T follicular helper cell (primary cell): ENCODE results near the gene TSPOAP1.

Source experiments
- DNase-seq: peaks from one replicate; pipeline ENCODE4 v3.0.0-alpha.2; 2020; ENCODE audit warnings: low read depth
- total RNA-seq, 2 experiments: gene quantifications; one replicate each; lab custom pipeline; 2026; lab: John Stamatoyannopoulos, UW

Gene TSPOAP1, protein sequence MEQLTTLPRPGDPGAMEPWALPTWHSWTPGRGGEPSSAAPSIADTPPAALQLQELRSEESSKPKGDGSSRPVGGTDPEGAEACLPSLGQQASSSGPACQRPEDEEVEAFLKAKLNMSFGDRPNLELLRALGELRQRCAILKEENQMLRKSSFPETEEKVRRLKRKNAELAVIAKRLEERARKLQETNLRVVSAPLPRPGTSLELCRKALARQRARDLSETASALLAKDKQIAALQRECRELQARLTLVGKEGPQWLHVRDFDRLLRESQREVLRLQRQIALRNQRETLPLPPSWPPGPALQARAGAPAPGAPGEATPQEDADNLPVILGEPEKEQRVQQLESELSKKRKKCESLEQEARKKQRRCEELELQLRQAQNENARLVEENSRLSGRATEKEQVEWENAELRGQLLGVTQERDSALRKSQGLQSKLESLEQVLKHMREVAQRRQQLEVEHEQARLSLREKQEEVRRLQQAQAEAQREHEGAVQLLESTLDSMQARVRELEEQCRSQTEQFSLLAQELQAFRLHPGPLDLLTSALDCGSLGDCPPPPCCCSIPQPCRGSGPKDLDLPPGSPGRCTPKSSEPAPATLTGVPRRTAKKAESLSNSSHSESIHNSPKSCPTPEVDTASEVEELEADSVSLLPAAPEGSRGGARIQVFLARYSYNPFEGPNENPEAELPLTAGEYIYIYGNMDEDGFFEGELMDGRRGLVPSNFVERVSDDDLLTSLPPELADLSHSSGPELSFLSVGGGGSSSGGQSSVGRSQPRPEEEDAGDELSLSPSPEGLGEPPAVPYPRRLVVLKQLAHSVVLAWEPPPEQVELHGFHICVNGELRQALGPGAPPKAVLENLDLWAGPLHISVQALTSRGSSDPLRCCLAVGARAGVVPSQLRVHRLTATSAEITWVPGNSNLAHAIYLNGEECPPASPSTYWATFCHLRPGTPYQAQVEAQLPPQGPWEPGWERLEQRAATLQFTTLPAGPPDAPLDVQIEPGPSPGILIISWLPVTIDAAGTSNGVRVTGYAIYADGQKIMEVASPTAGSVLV (N-terminal part only)
- 50.0 to 77.2 reads per million in 2 experiments for total RNA-seq

GRCh38 chr17:58328195-58329034 lies at the start of gene TSPOAP1:
Gene TSPOAP1, minus strand, starts transcription at chr17:58328795. Its CDS starts 875 bp downstream, at chr17:58327920.
- DNase-seq: no peak

- no peak for DNase-seq
Observed at GRCh38 chr17:58377661-58378060, 49.1 kb upstream of the TSPOAP1 start.

DNA sequence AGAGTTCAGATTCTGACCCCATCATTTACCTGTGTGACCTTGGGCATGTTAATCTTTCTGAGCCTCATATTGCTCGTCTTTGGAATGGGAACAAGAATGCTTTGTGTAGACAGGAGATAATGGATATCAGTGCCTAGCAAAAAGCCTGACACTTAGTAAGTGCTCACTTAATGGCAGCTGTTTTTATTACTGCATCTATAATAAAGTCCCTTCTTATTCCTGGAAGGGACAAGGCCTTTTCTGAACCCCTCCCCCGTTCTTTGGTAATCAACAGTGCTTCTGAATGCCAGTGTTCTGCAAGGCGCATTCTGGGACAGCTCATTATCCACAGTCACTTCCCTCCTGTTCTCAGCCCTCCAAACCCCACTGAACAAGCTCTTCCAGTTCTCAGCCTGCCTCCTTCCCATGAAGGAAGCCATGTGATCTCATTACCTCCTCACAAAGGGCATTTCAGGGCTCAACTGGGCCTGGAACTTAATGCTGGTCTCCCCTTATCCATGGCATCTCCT lies 48.6 kb upstream of the TSPOAP1 start:
- DNase-seq: no peak

DNA sequence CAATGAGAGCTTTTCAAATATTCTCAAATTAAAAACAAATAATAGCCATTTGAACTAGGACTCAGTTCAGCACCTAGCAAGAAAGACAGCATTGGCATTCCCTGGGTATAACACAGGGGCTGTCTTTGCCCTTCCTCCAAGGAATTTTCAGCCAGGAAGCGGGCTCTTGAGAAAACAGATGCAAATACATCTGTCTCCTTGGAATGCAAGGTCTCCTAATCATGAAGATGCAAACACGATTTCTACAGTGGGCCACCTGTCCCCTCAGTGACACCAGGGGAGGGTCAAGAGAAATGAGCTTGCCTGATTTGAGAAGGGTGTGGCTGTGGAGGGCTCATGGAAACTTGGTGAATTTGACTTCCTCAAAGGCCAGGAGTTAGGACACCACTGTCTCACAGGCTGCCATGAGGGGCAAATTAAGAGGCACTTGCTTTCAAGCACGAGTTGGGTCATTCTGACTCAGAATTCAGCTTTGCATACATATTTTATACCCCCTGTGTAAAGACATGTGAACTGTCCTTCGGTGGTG lies 47.9 kb upstream of the TSPOAP1 start:
- DNase-seq: no peak

DNA sequence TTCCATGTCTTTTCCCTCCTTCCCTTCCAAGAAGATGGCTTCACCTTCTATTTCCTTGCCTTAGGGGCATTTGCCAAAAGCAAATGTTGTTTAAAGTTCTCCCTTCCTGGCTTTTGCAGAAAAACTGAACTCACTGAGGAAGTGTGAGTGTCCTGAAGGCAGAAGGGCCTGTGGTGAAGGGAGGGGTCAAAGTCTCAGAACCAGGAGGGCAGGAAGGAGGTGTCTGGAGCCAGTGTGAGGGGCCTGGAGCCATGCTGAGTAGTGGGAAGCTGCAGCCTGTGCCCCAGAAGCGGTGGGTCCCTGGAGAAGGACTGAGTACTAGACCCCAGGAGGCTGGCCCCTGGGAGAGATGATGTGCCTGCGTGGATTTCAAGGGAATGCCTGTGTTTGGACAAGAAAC lies 47.2 kb upstream of the TSPOAP1 start:
- DNase-seq: no peak

GRCh38 chr17:58375256-58375655 lies 46.7 kb upstream of the TSPOAP1 start:
- DNase-seq: no peak

GRCh38 chr17:58373923-58374322 lies 45.3 kb upstream of the TSPOAP1 start:
- no peak for DNase-seq

DNA sequence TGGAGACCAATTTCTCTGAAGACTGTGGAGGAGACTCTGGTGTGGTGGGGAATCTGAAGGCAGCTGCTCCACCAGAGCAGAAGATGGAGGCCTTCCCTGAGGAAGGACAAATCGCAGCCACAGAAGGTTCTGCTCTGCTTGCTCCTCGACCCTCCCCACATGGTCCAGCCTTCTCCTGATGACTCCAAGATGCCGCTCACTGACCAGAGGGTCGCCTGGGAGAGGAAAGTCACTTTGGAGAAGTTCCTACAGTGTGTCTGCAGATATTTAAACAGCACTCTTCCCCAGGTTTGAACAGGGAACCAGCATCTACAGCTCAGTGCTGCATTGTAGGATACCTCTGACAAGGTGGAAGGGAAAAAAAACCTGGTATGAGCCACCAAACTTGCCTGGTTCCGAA lies 44.4 kb upstream of the TSPOAP1 start:
- DNase-seq: no peak

DNA sequence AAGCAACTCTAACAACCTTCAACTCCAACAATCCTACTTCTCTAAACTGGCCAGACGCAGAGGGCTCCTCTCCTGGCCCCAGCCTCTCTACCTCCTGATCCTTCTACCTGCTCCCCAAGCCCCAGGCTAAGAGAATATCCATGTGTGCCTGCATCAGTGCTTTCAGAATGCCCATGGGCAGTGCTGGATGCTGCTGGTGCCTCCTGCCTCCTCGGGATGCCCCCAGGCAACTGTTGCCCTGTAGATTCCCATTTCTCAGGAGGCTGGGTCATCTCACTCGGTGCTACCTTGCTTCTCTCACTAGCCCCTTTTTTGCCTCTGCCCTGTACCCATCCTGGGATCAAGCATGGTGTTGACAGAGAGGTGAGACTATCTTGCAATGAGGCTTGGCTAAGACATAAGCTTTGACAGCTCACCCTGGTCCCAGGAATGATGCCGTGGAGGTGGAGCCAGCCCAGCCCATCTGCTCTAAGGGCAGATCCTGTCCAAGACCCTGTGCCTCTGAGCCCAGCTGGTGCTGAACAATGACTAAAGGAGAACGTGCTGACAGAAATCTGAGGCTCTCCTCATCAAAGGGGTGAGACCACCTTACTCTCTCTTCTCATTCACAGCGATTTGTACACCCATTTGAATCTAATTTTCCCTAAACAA lies 42.8 kb upstream of the TSPOAP1 start:
- no peak for DNase-seq

- no peak for DNase-seq
Observed at GRCh38 chr17:58370716-58371115, 42.1 kb upstream of the TSPOAP1 start.

- no peak for DNase-seq
Observed at GRCh38 chr17:58370309-58370708, 41.7 kb upstream of the TSPOAP1 start.

DNA sequence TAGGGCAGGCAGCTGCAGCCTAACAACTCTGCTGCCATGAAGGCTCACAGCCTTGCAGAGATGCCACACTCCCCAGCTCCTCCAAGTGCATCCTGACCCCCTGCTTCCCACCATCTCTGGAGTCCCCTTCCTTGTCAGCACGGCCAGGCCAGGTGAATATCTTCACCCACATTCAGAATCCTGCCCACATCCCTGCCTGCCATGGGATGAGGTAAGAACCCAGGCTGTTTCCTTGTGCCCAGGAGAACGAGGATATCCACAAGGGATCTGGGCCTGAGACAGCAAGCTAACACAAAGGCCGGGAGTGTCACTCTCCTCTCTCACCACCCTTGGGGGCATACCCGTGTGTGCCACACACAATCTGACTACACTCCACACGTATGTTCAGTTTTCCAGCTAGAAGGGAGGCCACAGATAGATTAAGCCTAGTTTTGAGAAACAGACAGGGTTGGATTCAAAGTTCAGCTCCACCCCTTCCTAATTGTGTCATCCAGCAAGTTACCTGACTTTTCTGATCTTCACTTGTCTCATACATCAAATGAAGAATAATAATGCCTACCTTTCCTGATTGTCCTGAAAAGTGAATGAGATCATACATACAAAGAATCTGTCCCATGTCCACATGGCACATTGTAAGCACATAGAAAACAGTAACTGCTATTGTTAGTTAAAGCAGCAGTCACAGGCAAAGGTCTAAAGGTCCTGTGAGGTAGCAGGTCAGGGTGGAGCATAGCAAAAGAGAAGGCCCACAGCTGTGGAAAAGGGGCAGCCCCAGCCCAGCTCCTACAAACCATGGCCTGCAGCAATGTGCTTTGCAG lies 40.8 kb upstream of the TSPOAP1 start:
- no peak for DNase-seq

DNA sequence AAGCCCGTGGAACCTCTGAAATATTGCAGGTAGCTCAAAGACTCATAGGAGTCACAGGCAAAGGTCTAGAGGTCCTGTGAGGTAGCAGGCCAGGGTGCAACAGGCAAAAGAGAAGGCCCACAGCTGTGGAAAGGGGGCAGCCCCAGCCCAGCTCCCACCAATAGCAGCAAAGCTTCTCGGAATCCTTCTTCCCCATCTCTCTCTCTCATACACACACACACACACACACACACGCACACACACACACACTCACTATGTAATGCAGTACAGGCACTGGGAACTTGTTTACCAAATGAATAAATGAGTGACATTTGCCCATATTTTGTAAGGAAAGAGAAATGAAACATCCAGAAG lies 40.2 kb upstream of the TSPOAP1 start:
- no peak for DNase-seq

GRCh38 chr17:58367461-58367860 lies 38.9 kb upstream of the TSPOAP1 start:
- DNase-seq: no peak

DNA sequence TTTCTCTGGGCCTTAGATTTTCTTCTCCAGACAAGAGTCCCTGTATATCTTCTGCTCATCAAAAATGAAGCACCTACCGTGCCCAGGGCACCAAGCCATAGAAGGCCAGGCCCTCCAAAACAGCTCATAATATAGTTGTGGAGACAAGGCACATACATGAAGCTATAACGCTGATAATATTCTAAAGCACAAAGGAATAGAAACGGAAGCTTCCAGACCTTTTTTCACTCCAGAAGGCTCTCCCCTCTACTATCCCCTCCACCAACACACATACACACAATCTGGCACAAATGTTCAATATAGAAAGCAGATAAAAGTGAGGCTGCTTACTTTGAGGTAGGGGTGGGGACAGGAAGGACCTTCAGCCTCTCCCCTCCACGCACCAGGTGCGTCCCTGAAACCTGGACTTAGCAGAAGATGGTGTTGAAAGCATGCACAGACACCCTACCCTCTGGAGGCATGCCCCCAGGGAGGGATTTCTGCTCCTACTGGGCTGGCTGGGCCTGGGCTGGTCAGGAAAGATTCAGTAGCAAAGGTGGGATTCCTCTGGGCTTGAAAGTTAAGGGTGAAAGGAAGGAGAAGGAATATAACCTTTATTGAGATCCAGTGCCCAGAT lies 37.5 kb upstream of the TSPOAP1 start:
- DNase-seq: no peak

- no peak for DNase-seq
Observed at GRCh38 chr17:58365185-58365979, 36.8 kb upstream of the TSPOAP1 start.

DNA sequence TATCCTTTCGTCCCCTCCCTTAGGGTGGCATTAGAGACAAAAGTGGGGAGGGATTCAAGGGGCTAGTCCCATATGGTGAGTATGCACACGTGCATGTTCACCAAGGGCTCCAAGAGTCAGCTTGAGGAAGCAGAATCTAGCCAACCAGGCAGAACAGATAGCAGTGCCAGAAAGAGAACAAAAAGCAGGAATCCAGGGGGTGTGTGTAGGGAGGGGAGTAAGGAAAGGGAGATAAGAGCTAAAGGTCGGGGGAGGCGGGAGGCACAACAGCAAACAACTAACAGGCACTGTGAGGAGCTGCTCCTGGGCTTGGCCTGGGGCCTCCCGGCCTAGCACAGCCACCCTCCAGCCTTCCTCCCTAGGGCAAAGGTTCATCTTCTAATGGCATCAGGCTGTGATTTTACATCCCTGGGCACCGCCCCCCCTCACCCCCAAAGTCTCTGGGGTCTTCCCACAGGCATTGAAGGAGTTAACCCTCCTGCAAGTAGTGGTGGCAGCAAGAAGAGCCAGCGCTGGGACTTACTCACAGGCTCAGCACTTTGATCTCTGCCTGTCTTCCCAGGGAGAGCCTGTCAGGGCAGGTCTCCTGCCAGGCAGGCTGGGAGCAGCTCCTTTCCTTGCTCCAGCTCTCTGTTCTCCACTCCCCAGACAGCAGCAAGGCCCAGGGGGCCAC lies 35.8 kb upstream of the TSPOAP1 start:
- no peak for DNase-seq
